Measurements from ENCODE around the gene RFC1.

GRCh38 chr4:39383690-39384089 lies 17.5 kb upstream of the RFC1 start:
- TF ChIP-seq, protein P1, sequence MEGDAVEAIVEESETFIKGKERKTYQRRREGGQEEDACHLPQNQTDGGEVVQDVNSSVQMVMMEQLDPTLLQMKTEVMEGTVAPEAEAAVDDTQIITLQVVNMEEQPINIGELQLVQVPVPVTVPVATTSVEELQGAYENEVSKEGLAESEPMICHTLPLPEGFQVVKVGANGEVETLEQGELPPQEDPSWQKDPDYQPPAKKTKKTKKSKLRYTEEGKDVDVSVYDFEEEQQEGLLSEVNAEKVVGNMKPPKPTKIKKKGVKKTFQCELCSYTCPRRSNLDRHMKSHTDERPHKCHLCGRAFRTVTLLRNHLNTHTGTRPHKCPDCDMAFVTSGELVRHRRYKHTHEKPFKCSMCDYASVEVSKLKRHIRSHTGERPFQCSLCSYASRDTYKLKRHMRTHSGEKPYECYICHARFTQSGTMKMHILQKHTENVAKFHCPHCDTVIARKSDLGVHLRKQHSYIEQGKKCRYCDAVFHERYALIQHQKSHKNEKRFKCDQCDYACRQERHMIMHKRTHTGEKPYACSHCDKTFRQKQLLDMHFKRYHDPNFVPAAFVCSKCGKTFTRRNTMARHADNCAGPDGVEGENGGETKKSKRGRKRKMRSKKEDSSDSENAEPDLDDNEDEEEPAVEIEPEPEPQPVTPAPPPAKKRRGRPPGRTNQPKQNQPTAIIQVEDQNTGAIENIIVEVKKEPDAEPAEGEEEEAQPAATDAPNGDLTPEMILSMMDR (IDR thresholded peaks at IDR 0.05): no peak
- TF ChIP-seq POLR2A (IDR thresholded peaks at IDR 0.05): no peak

Measured in prostate gland (tissue), 2 donors.